ENCODE results near the gene C9.

DNA sequence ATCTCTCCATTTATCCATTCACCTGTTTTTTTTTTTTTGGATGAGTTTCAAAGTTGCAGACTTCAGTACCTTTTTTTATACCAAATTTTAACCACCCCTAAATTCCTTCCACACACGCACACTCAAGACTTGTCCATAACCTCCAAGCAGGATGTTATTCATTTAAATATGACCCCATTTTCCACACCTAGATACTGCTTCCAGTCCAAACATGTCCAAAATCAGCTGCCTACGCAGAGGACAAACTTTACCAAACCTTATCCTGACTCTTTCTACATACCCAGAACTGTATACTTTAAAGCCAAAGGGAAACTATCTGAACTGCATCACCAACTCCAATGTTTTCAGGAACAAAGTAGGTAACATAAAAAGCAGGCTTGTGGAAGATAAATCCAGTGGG lies 108.9 kb downstream of the C9 start:
- TF ChIP-seq POLR2A (IDR thresholded peaks at IDR 0.05), result no peak
- TF ChIP-seq, protein P1, sequence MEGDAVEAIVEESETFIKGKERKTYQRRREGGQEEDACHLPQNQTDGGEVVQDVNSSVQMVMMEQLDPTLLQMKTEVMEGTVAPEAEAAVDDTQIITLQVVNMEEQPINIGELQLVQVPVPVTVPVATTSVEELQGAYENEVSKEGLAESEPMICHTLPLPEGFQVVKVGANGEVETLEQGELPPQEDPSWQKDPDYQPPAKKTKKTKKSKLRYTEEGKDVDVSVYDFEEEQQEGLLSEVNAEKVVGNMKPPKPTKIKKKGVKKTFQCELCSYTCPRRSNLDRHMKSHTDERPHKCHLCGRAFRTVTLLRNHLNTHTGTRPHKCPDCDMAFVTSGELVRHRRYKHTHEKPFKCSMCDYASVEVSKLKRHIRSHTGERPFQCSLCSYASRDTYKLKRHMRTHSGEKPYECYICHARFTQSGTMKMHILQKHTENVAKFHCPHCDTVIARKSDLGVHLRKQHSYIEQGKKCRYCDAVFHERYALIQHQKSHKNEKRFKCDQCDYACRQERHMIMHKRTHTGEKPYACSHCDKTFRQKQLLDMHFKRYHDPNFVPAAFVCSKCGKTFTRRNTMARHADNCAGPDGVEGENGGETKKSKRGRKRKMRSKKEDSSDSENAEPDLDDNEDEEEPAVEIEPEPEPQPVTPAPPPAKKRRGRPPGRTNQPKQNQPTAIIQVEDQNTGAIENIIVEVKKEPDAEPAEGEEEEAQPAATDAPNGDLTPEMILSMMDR (IDR thresholded peaks at IDR 0.05), result no peak
- no peak for TF ChIP-seq EP300 (IDR thresholded peaks at IDR 0.05; ENCODE audit: low read depth)
- no peak for TF ChIP-seq POLR2AphosphoS5 (IDR thresholded peaks at IDR 0.05)

Data from transverse colon (tissue), 4 donors.